Activated T-cell treated with anti-CD3 and anti-CD28 coated beads, Interleukin-2, amount 50 U/mL, for 24 hours (primary cell): ENCODE results near the gene LRPAP1.

Source experiments
- DNase-seq: peaks from one replicate; pipeline ENCODE4 v3.0.0-alpha.2; 2020
- H3K27ac Mint-ChIP-seq: 2 replicates; pipeline ENCODE4 v1.8.0; 2020; ENCODE audit warnings: mild to moderate bottlenecking, mixed read lengths
- H3K27me3 Mint-ChIP-seq: 2 replicates; pipeline ENCODE4 v1.8.0; 2020; ENCODE audit warnings: mixed read lengths
- H3K36me3 Mint-ChIP-seq: 2 replicates; pipeline ENCODE4 v1.8.0; 2020; ENCODE audit warnings: low read depth, mixed read lengths
- H3K4me1 Mint-ChIP-seq: 2 replicates; pipeline ENCODE4 v1.8.0; 2020; ENCODE audit warnings: low read depth, mixed read lengths
- H3K4me3 Mint-ChIP-seq: 2 replicates; pipeline ENCODE4 v1.8.0; 2020; ENCODE audit warnings: mild to moderate bottlenecking, moderate library complexity, mixed read lengths
- H3K9me3 Mint-ChIP-seq: 2 replicates; pipeline ENCODE4 v1.8.0; 2020; ENCODE audit warnings: mixed read lengths

Gene LRPAP1

DNA sequence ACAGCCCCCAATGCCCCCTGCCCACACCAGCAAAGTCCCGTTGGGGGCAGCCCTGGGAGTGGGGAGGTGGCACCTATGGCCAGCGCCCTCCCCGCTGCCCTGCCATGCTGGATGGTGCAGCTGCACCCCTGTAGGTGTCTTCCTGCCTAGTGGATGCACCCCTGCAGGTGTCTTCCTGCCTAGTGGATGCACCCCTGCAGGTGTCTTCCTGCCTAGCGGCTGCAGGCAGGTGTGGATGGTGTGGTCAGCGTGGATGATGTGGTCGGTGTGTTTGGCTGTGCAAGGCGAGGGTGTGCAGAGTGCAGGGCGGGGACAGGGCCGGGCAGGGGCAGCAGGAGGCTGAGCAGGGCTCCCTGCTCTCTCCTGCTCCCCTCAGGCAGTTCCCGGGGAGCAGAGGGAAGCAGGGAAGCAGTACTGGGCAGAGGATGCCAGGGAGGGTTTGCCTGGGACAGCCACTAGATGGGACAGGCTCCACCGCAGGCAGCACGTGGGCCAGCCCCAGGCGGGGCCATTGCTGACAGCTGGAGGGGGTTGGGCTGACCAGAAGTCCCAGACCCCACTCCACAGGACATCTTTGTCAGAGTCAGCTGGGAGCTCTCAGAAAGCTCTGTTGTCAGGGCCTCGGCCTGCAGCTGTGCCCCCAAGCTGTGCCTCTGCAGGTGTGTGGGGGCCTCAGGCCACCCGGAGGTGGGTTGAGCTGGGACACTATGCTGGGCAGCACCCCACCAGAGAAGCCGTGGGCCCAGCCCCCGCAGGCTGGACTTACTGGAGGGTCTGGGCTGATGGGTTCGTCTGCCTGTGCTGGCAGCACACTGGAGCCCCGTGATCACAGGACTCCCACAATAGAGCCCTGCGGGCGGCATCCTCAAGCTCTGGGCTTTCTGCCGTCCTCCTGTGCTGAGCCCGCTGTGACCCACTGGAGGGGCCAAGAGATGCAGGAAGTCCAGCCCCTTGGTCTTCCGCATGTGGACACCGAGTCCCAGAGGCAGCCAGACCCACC, 45.4 kb downstream of the LRPAP1 start:
- H3K4me1 Mint-ChIP-seq: peaks cover 2% of the 10 kb centered on the region
- DNase-seq: no peak
- no peaks in the 10 kb centered on the region for H3K36me3 Mint-ChIP-seq
- H3K27ac Mint-ChIP-seq: no peak overlapping the region
- H3K27me3 Mint-ChIP-seq: peaks cover 30% of the 10 kb centered on the region
- no peaks in the 10 kb centered on the region for H3K9me3 Mint-ChIP-seq
- no peak overlapping the region for H3K4me3 Mint-ChIP-seq

DNA sequence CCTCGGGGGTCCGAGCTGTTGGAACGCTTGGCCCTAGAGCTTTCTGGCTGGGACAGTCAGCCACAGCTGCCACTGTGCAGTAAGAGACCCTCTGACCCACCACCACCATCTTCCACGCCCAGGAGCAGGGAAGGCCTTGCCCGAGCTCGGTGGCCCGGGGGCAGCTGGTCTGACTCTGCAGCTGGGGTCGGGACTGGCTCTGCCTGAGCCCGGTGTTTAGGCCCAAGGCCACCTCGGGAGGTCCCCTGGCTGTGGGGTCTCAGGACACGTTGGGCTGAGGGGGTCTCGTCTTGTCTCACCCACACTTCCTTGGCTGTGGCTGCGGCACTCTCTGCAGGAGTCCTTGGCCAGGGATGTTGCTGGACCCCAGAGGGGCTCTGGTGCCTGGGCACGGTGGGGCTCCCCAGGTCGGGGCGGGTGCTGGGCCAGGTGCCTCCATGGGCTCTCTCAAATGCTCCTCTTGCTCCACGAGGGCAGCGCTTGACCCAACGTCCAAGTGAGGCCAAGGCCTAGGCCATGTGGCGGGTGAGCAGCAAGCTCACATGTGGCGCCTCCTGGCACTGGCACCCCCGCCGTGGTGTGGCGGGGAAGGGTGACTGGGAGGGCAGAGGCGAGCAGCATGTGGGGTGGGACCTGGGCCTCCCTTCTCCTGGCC, 46.2 kb downstream of the LRPAP1 start:
- no peaks in the 10 kb centered on the region for H3K9me3 Mint-ChIP-seq
- H3K4me3 Mint-ChIP-seq: no peak overlapping the region
- no peak for DNase-seq
- peaks cover 2% of the 10 kb centered on the region for H3K4me1 Mint-ChIP-seq
- no peaks in the 10 kb centered on the region for H3K36me3 Mint-ChIP-seq
- no peak overlapping the region for H3K27ac Mint-ChIP-seq
- peaks cover 33% of the 10 kb centered on the region for H3K27me3 Mint-ChIP-seq

GRCh38 chr4:3485011-3485791, 47.0 kb downstream of the LRPAP1 start:
- H3K27ac Mint-ChIP-seq: no peak overlapping the region
- no peak for DNase-seq
- peaks cover 39% of the 10 kb centered on the region for H3K27me3 Mint-ChIP-seq
- peaks cover 2% of the 10 kb centered on the region for H3K4me1 Mint-ChIP-seq
- H3K36me3 Mint-ChIP-seq: no peaks in the 10 kb centered on the region
- H3K9me3 Mint-ChIP-seq: no peaks in the 10 kb centered on the region
- H3K4me3 Mint-ChIP-seq: no peak overlapping the region

DNA sequence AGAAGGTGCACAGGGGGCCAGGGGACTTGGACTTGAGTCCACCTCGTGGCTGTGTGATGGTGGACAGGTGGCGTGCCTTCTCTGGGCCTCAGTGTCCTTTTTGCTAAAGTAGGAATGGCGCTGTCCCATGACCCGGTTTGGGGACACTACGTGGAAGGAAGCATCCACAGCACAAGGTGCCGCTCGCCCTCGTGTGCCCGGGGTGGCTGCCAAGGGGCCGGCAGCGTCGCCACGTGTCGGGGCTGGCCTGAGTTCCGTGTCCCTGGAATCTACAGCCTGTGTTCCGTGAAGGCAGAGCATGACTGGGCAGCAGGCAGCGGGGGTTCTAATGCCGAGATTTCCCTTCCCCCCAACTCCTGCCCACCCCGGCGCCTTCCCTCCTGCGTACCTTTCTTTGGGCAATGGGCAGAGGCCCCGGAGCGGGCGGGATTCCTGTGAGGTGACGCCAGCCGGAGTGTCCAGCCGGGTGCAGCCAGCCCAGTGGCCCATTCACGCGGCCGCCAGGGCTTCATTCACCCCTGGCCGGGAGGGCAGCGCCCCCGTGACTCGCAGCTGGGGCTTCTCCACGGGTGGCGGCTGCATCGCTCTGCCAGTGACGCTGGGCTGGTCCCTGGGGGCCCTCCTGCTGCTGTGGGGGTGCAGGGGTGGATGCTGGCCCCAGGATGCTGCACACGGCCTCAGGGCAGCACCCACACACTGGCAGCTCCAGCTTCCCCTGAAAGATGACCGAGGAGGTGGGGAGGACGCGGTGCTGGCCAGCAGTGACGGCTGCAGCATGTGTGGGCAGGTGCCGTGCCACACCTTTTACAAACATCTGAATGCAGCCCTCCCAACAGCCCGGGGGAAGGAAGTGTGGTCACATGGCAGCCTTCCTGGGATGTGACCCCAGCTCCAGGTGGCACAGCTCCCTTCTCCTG, 47.9 kb downstream of the LRPAP1 start:
- Mint-ChIP-seq H3K27me3 (peaks cover 39% of the 10 kb centered on the region), H3K4me1 (peaks cover 2% of the 10 kb centered on the region), H3K9me3 (no peaks in the 10 kb centered on the region), H3K36me3 (no peaks in the 10 kb centered on the region), H3K27ac (no peak overlapping the region), H3K4me3 (no peak overlapping the region)
- DNase-seq: no peak

DNA sequence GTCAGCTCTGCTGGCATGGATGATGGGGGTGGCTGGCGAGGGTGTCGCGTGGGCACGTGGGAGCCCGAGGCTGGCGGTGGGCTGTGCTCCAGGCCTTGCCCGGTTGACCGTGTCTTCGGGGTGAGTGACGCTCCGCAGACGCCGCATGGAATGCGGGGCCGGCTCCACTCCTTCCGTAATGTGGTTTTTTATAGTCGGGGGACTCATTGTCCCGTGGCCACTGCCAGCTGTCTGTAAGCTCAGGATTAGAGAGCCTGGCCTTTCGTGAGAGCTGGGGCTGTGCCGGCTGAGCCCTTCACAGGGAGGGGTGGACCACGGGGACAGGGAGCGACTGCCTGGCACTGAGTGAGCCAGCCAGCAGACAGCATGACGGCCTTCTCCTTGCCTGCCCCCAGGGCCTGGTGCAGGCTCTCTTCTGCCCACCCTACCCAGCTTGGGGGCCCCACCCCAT, 48.7 kb downstream of the LRPAP1 start:
- H3K27me3 Mint-ChIP-seq: peaks cover 39% of the 10 kb centered on the region
- H3K36me3 Mint-ChIP-seq: no peaks in the 10 kb centered on the region
- peaks cover 2% of the 10 kb centered on the region for H3K4me1 Mint-ChIP-seq
- no peak for DNase-seq
- no peak overlapping the region for H3K4me3 Mint-ChIP-seq
- no peaks in the 10 kb centered on the region for H3K9me3 Mint-ChIP-seq
- no peak overlapping the region for H3K27ac Mint-ChIP-seq

- H3K27me3 Mint-ChIP-seq: peaks cover 38% of the 10 kb centered on the region
- H3K27ac Mint-ChIP-seq: no peak overlapping the region
- no peak for DNase-seq
- H3K36me3 Mint-ChIP-seq: no peaks in the 10 kb centered on the region
- H3K4me1 Mint-ChIP-seq: peaks cover 2% of the 10 kb centered on the region
- no peaks in the 10 kb centered on the region for H3K9me3 Mint-ChIP-seq
- no peak overlapping the region for H3K4me3 Mint-ChIP-seq
Measured at GRCh38 chr4:3482707-3483106, 49.5 kb downstream of the LRPAP1 start.

GRCh38 chr4:3481783-3482393, 50.3 kb downstream of the LRPAP1 start:
- H3K4me1 Mint-ChIP-seq: peaks cover 2% of the 10 kb centered on the region
- H3K27me3 Mint-ChIP-seq: peaks cover 35% of the 10 kb centered on the region

DNA sequence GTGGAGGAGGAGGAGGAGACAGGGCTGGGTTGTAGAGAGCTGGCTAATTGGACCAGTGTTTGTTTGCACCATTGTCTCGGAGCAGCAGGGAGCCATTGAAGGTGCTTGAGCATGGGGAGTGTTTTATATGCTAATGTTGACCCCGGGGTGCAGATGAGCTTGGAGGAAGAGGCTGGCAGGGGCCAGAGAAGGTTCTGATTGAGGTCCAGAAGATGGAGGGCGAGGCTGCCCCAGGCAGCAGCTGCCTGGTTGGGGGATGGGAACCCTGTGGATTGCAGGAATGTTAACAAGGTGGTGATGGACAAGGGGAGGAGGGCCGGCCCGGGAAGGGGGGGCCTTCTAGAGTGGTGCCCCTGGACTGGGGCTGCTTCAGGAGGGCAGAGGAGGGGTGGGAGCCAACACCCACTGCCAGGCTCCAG, 51.1 kb downstream of the LRPAP1 start:
- Mint-ChIP-seq H3K27ac (no peak overlapping the region), H3K36me3 (no peaks in the 10 kb centered on the region), H3K27me3 (peaks cover 35% of the 10 kb centered on the region), H3K9me3 (no peaks in the 10 kb centered on the region), H3K4me3 (no peak overlapping the region), H3K4me1 (peaks cover 2% of the 10 kb centered on the region)
- DNase-seq: no peak

More at GRCh38 chr4:3481783-3482393, 50.3 kb downstream of the LRPAP1 start:
- no peaks in the 10 kb centered on the region for H3K36me3 Mint-ChIP-seq
- H3K4me3 Mint-ChIP-seq: no peak overlapping the region
- H3K27ac Mint-ChIP-seq: no peak overlapping the region
- H3K9me3 Mint-ChIP-seq: no peaks in the 10 kb centered on the region
- no peak for DNase-seq

GRCh38 chr4:3480528-3481112, 51.6 kb downstream of the LRPAP1 start:
- Mint-ChIP-seq H3K9me3 (no peaks in the 10 kb centered on the region), H3K4me3 (no peak overlapping the region), H3K36me3 (no peaks in the 10 kb centered on the region), H3K27ac (no peak overlapping the region), H3K27me3 (peaks cover 35% of the 10 kb centered on the region), H3K4me1 (peaks cover 2% of the 10 kb centered on the region)
- DNase-seq: peak; percentile 88

DNA sequence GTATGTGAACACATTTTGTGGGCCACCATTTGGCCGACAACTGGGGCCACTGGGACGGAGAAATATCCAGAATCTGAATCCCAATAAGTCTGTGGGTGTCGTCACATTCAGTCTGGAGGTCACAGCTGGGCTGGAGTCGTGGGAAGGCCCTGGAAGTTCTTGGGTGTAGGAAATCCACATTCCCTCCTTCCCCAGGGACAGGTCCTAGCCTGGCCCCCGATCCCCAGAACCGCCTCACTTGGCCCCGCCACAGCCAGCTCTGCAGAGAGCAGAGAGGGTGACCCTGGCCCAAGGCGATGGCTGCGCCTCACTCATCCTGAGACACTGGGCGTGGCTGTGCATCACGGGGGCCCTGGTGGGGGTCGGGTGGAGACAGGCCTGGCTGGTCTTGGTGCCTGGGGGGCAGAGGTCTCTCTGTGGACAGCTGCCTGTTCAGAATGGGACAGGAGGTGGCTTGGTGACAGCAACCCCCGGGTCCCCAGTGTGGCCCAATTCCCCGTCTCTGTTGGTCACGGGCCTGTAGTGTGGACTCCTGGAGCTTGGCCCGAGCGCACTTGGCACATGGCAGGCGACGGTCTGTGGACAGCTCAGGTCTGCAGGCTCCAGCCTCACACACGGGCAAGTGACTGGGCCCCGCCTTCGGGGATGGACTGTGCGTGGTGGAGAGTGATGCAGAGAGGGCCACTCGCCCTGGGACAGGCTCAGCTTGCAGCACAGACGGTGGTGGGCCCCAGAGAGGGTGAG, 52.7 kb downstream of the LRPAP1 start:
- no peak for DNase-seq
- Mint-ChIP-seq H3K36me3 (no peaks in the 10 kb centered on the region), H3K27me3 (peaks cover 32% of the 10 kb centered on the region), H3K9me3 (no peaks in the 10 kb centered on the region), H3K4me3 (no peak overlapping the region), H3K27ac (no peak overlapping the region), H3K4me1 (no peaks in the 10 kb centered on the region)

DNA sequence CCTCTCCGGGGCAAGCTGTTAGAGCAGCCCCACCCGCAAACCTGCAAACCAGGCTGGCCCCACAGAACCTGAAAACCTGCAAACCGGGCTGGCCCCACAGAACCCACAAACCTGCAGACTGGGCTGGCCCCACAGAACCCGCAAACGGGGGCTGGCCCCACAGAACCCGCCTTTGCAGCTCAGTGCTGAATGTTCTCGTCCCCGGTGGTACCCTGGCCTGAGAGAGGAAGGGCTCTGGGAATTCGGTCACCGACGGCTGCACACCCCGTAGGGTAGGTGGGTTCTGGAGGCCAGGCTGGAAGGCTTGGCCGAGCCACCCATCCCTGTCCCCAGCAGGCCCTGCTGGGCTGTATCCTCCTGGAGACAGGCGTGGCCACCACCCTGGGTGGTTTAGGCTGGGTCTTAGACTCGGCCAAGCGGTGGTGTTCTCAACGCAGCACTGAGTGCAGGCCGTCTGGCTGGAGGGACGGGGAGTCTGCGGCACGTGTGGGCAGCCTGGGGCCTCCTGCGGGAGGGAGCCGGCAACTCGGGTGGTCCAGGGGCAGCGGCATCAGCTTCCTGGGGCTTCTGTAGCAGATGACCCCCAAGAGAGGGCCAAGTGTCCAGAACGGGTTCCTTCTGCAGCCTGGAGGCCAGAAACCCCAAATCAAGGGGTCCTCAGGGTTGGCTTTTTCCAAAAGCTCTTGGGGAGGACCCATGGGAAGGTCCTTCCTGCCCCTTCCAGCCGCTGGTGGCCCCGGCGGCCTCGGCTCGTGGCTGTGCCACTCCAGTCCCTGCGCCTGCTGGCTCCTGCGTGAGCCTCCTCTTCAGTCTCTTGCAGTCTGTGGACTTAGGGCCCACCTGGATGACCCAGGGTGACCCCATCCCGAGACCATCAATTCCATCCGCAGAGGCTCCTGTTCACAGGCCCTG, 53.5 kb downstream of the LRPAP1 start:
- Mint-ChIP-seq H3K9me3 (no peaks in the 10 kb centered on the region), H3K4me1 (no peaks in the 10 kb centered on the region), H3K27ac (no peak overlapping the region), H3K27me3 (peaks cover 28% of the 10 kb centered on the region), H3K36me3 (no peaks in the 10 kb centered on the region), H3K4me3 (no peak overlapping the region)
- DNase-seq: no peak
